Measurements from ENCODE around the gene RENBP.
"Not testable (repeated sequence)": the region's sequence is repeated elsewhere in the genome, so short reads cannot be mapped to it uniquely, and the experiment has no call there.

Gene RENBP

DNA sequence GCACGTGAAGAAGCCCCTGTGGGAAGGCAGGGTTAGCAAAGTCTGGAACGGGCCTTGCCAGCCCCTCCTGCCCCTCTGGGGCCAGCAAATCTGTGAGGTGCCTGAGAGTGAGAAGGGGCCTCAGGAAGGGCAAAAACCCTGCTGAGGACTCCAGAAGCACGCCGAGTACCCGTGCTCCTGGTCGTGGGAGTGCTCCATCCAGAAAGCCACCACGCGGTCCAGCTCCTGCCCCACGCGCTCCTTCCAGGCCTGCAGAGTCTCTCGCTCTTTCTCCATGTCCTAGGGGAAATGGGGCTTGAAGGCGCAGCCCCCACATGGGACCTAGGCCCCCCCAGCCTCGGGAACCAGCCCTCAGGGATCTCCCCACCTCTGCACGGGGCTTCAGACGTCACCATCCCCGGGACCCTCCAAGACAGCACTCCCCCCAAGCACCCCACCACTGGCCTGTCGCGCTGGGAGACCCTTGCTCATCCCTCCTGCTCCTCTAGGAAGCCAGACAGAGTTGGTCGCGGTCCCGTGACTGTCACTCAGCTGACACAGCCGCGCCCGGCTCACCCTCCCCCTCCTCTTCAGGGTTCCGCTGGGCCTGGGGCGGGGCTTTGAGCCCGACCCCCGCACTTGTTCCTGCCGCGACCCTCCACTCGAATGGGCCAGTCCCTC, at the start of gene RENBP:
TSS of gene RENBP (minus strand) at position 504 of the 660 bp plus-strand sequence. CDS start at position 471, 33 bp downstream.
- peak; percentile 24 for DNase-seq

DNA sequence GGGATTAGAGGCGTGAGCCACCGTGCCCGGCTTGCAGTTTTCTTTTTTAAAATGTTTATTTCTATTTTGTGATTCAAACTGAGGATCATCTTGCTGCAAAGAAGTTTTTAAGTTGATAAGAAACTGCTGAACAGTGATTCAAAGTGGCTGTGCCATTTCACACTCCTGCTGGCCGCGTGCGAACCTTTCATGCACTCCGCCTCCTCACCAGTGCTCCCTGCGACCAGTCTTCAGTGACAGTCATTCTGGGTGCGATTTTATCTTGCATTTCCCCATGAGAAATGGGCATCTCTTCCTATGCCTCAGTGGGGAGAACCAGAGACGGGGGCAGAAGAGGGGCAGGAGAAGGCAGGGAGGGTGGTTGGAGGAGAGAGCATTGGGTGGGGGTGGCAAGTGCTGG, 49.5 kb upstream of the RENBP start:
- no peak for DNase-seq

DNA sequence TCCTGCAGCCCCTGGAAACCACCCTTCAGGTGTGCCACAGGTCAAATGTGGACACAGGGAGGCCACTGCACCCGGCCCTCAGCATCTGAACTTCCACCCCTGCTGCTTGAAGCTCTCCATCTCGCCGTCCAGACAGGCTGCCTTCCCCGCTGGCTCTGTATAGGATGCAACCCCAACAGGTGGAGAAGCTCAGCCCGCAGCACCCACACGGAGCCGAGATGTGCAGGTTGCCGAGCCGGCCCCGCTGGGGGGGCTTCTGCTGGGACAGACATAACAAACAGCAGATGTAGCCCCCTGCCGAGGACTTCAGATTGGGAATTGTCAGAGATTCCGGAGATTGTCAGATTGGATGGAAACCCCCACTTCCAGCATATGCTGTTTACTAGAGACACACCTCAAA, 48.6 kb upstream of the RENBP start:
- DNase-seq = no peak

DNA sequence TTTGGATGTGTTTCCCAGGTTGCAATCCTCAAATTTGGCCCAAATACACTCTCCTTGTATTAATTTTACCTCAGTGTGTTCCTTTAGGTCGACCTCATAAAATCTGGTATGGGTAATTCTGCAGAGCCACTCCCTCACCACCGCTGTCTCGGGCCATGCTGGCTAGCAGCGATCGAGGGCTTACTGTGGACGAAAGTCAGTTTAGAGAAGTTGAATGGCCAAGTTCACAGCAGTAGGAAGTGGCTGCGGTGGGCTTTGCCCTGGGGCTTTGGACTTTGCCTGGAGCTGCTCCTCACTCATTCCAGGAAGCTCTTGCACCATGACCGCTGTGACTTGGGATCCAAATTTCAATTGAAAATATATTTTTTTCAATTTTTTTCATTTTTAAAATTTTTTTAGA, 47.7 kb upstream of the RENBP start:
- no peak for DNase-seq

DNA sequence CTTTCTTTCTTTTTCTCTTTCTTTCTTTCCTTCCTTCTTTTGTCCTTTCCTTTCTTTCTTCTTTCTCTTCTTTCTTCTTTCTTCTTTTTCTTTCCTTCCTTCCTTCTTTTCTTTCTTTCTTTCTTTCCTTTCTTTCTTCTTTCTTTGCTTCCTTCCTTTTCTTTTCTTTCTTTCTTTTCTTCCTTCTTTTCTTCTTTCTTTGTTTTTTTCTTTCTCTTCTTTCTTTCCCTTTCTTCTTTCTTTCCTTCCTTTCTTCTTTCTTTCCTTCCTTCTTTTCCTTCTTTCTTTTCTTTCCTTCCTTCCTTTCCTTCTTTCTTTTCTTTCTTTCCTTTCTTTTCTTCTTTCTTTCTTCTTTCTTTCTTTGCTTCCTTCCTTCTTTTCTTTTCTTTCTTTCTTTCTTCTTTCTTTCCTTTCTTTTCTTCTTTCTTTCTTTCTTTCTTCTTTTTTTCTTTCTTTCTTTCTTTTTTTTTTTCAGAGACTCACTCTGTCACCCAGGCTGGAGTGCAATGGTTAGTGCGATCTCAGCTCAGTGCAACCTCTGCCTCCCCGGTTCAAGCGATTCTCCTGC, 46.7 kb upstream of the RENBP start:
- no peak for DNase-seq

DNA sequence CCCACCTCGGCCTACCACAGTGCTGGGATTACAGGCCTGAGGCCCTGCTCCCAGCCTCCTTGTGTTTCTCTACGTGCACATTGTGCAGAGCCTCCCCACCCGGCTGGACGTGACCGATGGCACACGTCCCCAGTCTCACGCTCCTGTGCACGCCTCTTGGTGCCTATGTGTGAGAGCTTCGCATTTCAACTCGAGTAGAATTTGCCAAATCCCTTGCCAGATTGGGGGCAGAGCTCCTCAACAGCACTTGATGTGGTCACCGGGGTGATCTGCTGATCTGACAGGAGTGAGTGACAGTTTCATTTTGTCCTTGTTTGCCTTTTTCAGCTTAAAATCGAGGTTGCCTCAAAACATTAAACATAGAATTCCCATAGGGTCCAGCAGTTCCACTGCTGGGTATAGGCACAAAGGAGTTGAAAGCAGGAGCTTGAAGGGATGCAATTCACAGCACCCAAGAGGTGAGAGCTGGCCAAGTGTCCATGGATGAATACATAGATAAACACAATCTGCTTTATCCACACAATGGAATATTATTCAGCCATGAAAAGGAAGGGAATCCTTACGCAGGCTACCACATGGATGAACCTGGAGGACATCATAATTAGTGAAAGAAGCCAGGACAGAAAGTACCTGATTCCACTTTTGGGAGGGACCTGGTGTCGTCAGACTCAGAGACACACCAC, 45.7 kb upstream of the RENBP start:
- no peak for DNase-seq

DNA sequence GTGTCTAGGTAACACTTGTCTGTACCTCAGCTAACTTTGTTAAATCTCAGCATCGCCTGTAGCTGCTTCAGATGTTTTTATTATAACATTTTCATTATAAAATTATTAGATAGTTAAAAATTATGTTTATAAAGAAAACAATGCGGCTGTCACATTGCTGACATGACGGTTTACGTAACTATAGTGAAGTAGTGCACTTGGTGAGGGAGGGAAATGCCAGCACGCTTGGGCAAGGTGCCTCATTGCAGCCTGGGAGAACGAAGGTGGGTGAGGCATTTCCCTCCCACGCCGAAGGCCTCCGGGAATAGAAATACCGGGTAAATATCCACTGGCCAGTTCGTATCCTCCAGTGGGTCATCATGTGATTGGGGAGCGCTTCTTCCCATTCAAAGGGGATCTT, 44.0 kb upstream of the RENBP start:
- no peak for DNase-seq

DNA sequence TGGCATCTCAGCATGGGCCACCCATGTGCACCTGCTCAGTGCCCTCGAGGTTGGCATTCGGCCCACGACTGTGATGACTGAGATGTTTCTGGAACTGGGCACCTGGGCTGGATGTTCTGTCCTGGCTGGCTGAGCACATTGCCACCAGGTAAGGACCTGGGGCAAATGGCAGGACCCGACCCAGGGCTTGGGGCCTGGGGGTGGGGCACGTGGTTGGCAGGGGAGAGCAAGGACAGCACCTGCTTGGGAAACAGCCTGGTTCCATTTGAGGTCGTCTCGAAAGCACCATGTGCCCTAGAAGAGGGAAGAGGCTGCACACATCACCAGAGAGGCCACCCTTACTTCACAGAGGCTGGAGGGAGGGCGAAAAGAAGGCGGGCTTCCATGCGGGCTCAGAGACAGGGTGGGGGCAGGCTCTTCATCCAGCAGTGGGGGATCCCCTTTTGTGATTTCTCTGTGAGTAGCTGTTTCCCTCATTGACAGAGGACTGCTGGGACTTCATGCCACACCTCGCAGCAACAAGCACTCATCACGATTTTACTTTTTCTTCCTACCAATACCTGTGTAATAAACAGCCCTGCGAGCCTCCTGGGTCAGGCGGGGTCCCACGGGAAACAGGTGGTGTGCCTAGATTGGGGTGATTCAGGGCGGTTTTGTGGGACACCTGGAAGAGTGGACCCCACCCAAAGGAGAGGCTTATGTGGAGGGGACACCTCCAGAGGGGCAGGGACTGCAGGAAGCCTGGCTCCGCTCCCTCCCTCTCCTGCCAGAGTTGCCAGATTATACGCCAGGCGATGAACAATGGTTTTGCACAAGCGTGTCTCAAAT, 40.1 kb upstream of the RENBP start:
- DNase-seq = peak; percentile 52

DNA sequence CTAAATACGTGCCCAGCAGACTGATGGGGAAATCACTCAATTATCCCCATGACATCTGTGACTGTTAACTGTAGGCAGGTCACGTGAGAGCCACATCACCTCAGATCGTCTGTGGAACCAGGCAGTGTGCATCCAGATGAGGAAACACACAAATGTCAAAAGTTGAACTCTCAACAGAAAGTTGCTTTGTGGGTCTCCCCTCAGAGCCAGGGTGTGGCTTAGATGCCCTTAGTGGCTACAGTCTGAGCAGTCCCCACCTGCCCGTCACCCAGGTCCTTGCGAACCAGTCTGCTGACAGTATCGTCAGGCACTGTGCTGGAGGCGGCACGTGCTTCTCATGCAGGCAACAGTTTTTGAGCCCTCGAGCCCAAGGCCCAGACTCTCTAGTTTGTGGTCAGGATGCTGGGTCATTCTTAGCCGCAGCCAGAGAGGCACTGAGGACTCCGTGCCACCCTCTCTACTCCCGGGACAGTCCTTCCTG, 38.9 kb upstream of the RENBP start:
- DNase-seq = no peak

DNA sequence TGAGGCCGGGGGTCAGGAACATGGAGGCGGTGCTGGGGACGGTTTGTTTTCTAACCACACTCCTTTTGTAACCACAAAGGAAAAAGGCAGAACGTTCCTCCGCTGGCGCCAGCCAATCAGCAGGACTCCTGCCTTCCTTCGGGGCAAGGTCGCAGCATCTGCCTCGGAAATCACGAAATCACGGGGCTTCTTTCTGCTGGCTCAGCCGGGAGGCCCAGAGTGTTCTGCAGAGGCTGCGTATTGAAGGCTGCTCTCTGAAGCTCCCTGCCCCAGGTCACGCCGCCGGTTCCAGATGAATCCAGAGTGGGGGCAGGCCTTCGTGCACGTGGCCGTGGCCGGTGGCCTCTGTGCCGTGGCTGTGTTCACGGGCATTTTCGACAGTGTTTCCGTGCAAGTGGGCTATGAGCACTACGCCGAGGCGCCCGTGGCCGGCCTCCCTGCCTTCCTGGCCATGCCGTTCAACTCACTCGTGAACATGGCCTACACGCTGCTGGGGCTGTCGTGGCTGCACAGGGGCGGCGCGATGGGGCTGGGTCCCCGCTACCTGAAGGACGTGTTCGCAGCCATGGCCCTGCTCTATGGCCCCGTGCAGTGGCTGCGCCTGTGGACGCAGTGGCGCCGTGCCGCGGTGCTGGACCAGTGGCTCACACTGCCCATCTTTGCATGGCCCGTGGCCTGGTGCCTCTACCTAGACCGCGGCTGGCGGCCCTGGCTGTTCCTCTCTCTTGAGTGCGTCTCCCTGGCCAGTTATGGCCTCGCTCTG, 37.5 kb upstream of the RENBP start:
- peak; percentile 70 for DNase-seq

DNA sequence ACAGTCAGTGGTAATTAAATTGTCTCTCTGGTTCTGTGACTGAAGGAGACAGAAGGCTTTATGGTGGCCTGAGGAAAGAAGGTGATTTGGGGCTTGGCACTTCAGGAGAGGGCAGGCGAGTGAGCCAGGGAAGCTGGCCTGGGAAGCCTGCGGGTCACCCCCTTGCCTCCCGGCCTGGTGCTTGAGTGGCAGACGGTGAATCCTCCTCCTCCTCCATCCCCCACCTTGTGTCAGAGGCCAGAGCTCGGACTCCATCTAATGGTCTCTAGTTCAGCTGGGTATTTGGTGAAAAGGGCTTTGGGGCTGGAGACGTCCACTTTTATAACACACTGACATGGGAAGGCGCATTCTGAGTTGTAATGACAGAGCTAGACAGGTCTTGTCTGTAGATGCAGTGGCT, 36.8 kb upstream of the RENBP start:
- DNase-seq = no peak

DNA sequence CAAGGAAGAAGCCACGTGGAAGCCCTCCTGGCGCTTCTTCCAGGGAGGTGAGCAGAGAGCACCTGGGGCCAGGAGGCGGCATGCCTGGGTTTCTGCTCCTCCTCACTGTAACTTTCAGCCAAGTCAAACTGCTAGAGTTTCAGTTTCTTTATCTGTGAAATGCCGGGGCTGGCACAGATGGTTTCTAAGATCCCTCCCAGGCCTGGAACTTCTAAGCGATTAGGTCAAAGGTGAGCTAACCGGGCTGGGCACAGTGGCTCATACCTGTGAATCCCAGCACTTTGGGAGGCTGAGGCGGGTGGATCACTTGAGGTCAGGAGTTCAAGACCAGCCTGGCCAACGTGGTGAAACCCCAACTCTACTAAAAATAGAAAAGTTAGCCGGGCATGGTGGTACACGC, 36.0 kb upstream of the RENBP start:
- DNase-seq = not testable (repeated sequence)

DNA sequence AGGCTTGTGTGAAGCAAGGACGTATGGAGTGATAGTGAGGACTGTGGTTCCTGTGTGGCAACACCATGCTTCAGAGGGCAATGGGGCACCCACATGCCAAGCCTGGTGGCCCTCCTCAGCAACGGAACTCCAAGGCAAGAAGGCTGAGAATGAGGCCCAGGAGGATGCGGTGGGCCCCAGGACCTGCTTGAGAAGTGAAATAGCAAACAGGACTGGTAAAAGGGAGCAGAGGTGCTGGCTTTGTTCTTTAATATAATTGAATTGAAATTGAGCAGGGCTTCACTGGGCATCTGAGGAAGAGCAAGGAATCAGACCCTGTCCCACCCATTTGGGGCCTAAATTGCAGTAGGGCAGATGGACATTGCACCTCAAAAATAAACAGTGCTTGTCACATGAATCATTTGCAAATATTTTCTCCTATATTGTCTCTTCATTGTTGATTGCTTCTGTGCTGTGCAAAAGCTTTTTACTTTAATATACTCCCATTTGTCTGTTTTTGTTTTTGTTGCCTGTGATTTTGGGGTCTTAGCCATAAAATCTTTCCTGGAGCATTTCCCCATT, 30.4 kb upstream of the RENBP start:
- no peak for DNase-seq

DNA sequence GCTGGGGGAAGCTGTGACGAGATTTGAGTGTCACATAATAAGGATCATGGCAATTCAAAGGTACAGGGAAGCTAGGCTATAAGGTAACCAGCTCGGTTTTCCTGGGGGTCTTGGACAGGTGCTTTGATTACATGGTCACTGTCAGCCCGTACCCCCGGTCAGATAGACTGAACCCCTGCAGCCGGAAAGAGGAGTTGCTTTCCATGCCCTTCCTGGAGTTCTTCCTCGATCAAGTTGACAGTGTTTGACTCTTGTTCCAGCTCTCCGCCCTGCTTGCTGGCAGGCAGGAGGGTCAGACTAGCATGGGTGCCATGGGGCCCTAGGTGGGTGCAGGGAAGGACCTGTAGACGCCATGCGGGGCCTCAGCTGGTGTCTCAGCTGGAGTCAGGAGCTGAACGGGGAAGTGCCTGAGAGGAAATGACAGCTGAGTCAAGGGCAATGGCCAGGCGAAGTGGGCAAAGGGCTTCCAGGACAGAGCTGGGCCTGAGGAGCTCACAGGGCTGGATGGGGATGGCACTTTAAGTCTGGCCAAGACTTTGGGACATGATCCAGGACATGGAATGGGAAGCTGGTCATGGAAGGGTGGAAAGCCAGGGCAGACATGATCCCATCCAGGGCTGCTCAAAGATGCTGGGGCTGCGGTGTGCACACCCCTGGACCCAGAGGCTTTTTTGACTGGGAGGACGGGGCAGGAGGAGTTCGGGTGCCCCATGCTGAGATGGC, 29.7 kb upstream of the RENBP start:
- DNase-seq = no peak

DNA sequence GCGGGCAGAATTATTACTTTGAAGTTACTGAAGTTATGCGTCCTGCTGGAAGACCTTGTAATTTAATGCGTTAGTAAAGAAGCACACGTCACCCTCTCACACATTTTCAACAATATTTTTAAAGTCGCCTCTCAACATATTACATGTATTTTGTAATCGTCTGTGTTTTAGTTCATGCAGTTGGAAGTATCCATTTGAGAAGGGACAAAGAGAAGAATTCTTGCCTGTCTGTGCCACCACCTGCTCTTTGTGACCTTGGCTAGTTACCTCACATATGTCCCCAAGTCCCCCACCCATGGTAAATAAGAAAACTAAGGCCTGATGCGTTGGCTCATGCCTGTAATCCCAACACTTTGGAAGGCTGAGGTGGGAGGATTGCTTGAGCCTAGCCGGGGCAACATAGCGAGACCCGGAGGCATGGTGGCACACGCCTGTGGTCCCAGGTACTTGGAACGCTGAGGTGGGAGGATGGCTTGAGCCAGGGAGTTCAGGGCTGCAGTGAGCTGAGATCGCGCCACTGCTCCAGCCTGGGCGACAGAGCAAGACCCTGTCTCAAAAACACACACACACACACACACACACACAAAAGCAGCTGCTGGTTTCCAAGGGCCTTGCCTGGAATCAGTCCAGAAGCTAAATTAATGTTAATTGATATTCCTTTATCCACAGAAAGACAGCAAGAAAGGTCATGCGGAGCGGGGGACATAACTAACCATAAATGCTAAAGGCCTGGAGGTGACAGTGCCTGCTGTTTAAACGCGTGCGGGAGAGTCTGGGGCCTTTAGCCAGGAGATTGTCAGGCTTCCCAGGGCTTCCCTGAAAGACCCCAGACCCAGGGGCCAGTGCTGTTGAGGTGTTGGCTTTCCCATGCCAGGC, 28.9 kb upstream of the RENBP start:
- no peak for DNase-seq

DNA sequence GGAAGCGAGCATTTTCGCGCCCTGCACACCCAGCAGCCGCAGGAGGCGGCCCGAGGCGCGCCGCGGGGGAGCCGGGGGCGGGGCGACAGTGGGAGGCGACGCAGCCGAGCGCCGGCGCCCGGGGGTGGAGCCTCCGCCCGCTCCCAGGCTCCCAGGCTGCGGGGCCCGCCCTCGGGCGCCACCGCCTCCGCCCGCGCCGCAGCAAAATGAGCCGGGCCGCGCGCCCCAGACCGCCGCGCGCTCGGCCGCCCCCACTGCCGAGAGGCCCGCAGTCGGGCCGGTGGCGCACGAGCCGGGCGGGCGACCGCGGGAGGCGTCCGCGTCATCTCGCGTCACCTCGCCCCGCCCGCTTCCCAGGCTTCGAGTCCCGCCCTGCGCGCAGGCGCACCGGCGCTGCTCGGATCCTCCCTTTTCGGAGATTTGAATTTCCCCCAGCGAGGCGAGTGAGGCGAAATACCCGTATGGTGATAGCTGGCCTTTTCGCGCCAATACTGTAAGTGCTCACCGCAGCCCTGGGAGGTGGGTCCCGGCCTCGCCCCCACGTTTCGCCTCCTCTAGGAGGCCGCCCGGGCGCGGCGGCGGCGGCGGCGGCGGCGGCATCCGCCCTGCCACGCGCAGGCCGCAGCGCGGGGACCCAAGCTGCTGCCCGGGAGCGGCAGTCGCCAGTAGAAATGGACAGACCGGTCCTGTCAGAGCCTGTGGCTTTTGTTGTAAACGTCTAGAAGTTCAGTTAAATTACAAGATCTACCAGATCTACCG, 28.1 kb upstream of the RENBP start, which contains the start of gene TMEM187:
TSS of gene TMEM187 (plus strand) at position 387 of the 759 bp plus-strand sequence. CDS start 9,309 bp downstream, outside the sequence.
- peak; percentile 89 for DNase-seq

DNA sequence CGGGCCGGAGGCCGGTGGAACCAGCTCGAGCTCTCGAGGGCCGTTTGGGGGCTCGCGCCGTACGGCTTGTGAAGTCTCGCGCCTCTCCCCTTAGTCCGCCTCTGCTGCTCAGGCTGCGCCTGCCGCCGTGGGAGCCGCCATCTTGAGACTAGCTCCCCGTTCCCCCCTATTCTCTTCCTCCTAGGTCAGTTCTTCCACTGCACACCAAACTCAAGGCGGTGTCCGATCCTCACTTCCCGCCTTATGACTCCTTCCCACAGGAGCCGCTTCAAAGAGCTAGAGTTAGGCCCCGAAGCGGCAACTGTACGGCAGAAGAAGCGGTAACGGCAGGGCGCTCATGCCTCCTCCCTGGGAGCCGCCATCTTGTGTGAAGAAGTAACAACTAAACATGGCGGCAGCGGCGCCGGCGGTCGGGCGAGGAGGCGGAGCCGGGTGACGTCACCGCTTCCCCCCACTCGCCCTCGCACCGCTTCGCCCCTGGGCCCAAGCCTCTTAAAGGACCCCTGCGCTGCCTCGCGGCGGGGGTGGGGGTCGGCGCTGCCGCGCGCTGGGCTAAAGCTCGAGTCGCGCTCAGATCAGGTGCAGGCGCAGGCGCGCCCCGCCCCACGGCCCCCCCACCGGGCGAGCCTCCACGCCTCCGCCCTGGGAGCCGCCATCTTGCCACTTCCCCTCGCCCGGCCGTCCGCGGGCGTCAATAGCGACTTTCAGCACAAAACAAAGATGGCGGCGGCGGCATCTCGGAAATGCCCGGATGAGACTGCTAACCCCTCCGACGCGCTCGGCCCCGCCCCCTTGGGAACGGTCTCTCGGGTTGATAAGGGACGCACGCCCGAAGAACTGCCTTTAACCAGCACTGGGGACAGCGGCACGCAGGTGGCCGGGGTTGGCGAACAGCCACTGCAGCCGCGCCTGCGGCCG, 27.3 kb upstream of the RENBP start, which contains the start of gene HCFC1:
TSS of gene HCFC1 (minus strand) at position 369 of the 918 bp plus-strand sequence. CDS start 978 bp downstream, outside the sequence.
- DNase-seq = peak; percentile 93

DNA sequence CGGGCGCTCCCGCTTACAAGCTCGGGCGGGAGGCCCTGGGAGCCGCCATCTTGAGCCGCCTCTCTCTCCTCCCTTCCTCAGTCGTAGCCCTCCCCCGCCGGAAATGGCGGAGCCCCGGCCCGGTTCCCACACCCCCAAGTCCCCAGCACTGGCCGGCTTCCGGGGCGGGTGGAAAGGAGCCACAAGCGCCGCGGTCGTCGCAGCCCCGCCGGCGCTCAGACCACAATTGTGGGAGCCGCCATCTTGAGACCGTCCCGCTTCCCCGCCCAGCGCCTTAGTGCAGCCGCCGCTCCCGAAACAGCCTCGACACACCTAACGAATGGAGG, 26.6 kb upstream of the RENBP start:
- DNase-seq = peak; percentile 89

All from CD4-positive, alpha-beta T cell treated with Interleukin-4 for 4 hours (primary cell).